Central memory CD8-positive, alpha-beta T cell (primary cell): ENCODE measurements around the gene PNPLA2.

Experiments
- ATAC-seq: fragments of 150-1000 bp; cut with Tn5 transposase; replicated peaks from 2 replicates; pipeline ENCODE4 v1.10.0; 2022; ENCODE audit warnings: mild to moderate bottlenecking, moderate FRiP score, moderate number of reproducible peaks; ENCODE audit not compliant: poor library complexity, severe bottlenecking; ENCODE audit errors: extremely low read depth
- DNase-seq, 2 donors: peaks; one replicate each; pipeline ENCODE4 v3.0.0; 2021; ENCODE audit warnings: low spot score in 2 of 2
- H3K27ac Mint-ChIP-seq: one replicate; pipeline ENCODE4 v1.8.0; 2022; ENCODE audit warnings: low read depth, mild to moderate bottlenecking, moderate library complexity, mixed read lengths
- H3K27me3 Mint-ChIP-seq: one replicate; pipeline ENCODE4 v1.8.0; 2022; ENCODE audit warnings: mixed read lengths
- H3K36me3 Mint-ChIP-seq: one replicate; pipeline ENCODE4 v1.8.0; 2022; ENCODE audit warnings: mild to moderate bottlenecking, moderate library complexity, mixed read lengths; ENCODE audit not compliant: insufficient read depth
- H3K4me1 Mint-ChIP-seq: one replicate; pipeline ENCODE4 v1.8.0; 2022; ENCODE audit warnings: mixed read lengths
- H3K4me3 Mint-ChIP-seq: one replicate; pipeline ENCODE4 v1.8.0; 2022; ENCODE audit warnings: mild to moderate bottlenecking, moderate library complexity, mixed read lengths
- H3K9me3 Mint-ChIP-seq: one replicate; pipeline ENCODE4 v1.8.0; 2022; ENCODE audit warnings: mixed read lengths

Gene PNPLA2, protein sequence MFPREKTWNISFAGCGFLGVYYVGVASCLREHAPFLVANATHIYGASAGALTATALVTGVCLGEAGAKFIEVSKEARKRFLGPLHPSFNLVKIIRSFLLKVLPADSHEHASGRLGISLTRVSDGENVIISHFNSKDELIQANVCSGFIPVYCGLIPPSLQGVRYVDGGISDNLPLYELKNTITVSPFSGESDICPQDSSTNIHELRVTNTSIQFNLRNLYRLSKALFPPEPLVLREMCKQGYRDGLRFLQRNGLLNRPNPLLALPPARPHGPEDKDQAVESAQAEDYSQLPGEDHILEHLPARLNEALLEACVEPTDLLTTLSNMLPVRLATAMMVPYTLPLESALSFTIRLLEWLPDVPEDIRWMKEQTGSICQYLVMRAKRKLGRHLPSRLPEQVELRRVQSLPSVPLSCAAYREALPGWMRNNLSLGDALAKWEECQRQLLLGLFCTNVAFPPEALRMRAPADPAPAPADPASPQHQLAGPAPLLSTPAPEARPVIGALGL

DNA sequence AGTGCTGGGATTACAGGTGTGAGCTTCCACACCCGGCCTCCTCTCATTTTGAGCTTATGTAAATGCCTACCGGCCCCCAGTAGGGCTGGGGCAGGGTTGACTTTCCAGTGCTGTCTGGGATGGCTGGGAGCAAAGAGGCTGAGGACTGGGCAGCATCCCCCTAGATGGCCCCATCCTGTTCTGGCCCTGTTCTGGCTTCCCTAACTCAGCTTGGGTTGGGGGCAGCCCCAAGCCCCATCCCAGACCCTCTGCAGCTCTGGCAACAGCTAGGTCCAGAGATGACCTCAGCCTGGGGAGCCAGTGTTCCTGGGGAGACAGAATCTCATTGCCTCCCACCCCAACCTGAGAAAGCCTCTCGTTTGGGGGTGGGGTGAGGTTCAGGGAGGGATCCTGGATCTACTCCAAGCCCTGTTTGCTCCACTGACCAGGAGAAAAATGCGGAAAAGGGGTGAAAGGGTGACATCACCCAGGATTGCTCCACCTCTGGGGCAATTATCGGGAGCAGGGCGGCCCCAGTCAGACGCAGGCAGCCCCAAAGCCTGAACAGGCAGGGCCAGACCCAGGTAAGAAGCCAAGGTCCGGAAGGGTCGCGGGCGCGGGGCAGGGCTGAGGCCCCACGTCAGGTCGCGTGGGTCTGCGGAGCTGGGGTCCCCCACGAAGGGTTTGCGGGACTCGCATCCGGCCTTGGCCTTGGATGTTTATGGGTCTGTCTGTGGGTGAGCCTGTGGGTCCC, at the start of gene PNPLA2:
PNPLA2 (plus strand) TSS at position 519 of the 733 bp plus-strand sequence. CDS start 805 bp downstream, outside the sequence.
- Mint-ChIP-seq H3K27ac (peak within 1 kb of the TSS; percentile 72), H3K4me3 (peak within 1 kb of the TSS; percentile 80), H3K36me3 (peaks cover 23% of the 10 kb centered on the region), H3K27me3 (no peaks in the 10 kb centered on the region), H3K9me3 (no peaks in the 10 kb centered on the region), H3K4me1 (peaks cover 23% of the 10 kb centered on the region)
- DNase-seq (no peak), ATAC-seq (no peak)

GRCh38 chr11:769887-770641, 48.6 kb upstream of the PNPLA2 start:
- no peak for ATAC-seq
- no peak overlapping the region for H3K27ac Mint-ChIP-seq
- DNase-seq: no peak
- H3K36me3 Mint-ChIP-seq: peaks cover 8% of the 10 kb centered on the region
- H3K9me3 Mint-ChIP-seq: no peaks in the 10 kb centered on the region
- H3K4me3 Mint-ChIP-seq: no peak overlapping the region
- peaks cover 6% of the 10 kb centered on the region for H3K4me1 Mint-ChIP-seq
- no peaks in the 10 kb centered on the region for H3K27me3 Mint-ChIP-seq

GRCh38 chr11:770642-771616, 47.8 kb upstream of the PNPLA2 start:
- DNase-seq (no peak), ATAC-seq (no peak)
- Mint-ChIP-seq H3K27me3 (no peaks in the 10 kb centered on the region), H3K4me3 (no peak overlapping the region), H3K4me1 (peaks cover 13% of the 10 kb centered on the region), H3K36me3 (peaks cover 8% of the 10 kb centered on the region), H3K9me3 (no peaks in the 10 kb centered on the region), H3K27ac (no peak overlapping the region)

- DNase-seq (no peak), ATAC-seq (no peak)
- peaks cover 19% of the 10 kb centered on the region for H3K4me1 Mint-ChIP-seq
- no peak overlapping the region for H3K27ac Mint-ChIP-seq
- H3K9me3 Mint-ChIP-seq: no peaks in the 10 kb centered on the region
- no peak overlapping the region for H3K4me3 Mint-ChIP-seq
- H3K27me3 Mint-ChIP-seq: no peaks in the 10 kb centered on the region
- peaks cover 8% of the 10 kb centered on the region for H3K36me3 Mint-ChIP-seq
These were observed 47.0 kb upstream of the PNPLA2 start for GRCh38 chr11:771617-772204.

GRCh38 chr11:772429-773390, 46.0 kb upstream of the PNPLA2 start:
- Mint-ChIP-seq H3K4me1 (peaks cover 19% of the 10 kb centered on the region), H3K27me3 (no peaks in the 10 kb centered on the region), H3K27ac (no peak overlapping the region), H3K4me3 (no peak overlapping the region), H3K9me3 (no peaks in the 10 kb centered on the region), H3K36me3 (peaks cover 6% of the 10 kb centered on the region)
- ATAC-seq (no peak), DNase-seq (no peak)

GRCh38 chr11:773425-773824, 45.3 kb upstream of the PNPLA2 start:
- no peak for DNase-seq
- H3K9me3 Mint-ChIP-seq: no peaks in the 10 kb centered on the region
- no peak for ATAC-seq
- H3K4me1 Mint-ChIP-seq: peaks cover 19% of the 10 kb centered on the region
- no peak overlapping the region for H3K27ac Mint-ChIP-seq
- peaks cover 5% of the 10 kb centered on the region for H3K36me3 Mint-ChIP-seq
- no peak overlapping the region for H3K4me3 Mint-ChIP-seq
- H3K27me3 Mint-ChIP-seq: no peaks in the 10 kb centered on the region

- H3K4me1 Mint-ChIP-seq: peaks cover 19% of the 10 kb centered on the region
- no peak overlapping the region for H3K27ac Mint-ChIP-seq
- no peak for ATAC-seq
- H3K27me3 Mint-ChIP-seq: no peaks in the 10 kb centered on the region
- H3K4me3 Mint-ChIP-seq: no peak overlapping the region
- no peak for DNase-seq
- no peaks in the 10 kb centered on the region for H3K9me3 Mint-ChIP-seq
- H3K36me3 Mint-ChIP-seq: peaks cover 5% of the 10 kb centered on the region
These were observed 44.9 kb upstream of the PNPLA2 start for GRCh38 chr11:773830-774229.

GRCh38 chr11:774873-775592, 43.7 kb upstream of the PNPLA2 start:
- Mint-ChIP-seq H3K4me1 (peaks cover 19% of the 10 kb centered on the region), H3K27ac (no peak overlapping the region), H3K27me3 (no peaks in the 10 kb centered on the region), H3K9me3 (no peaks in the 10 kb centered on the region), H3K36me3 (peaks cover 5% of the 10 kb centered on the region), H3K4me3 (peak overlapping the region; percentile 76)
- ATAC-seq: no peak
- no peak for DNase-seq

DNA sequence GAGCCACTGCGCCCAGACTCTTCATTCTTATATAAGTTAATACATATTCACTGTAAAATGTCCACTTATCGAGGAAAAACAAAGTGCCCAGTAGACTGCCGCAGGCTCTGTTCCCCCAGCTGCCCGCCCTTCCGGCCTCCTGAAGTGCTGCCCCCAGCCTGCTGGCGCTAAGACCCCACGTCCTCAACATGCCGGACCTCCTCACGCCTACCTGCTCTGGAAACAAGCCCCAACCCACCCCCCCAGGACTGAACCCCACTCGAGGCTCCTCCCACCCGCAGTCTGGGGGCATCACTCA, 42.5 kb upstream of the PNPLA2 start:
- H3K4me3 Mint-ChIP-seq: peak overlapping the region; percentile 76
- H3K27ac Mint-ChIP-seq: peak overlapping the region; percentile 71
- no peaks in the 10 kb centered on the region for H3K9me3 Mint-ChIP-seq
- ATAC-seq (no peak), DNase-seq (no peak)
- peaks cover 4% of the 10 kb centered on the region for H3K36me3 Mint-ChIP-seq
- no peaks in the 10 kb centered on the region for H3K27me3 Mint-ChIP-seq
- H3K4me1 Mint-ChIP-seq: peaks cover 19% of the 10 kb centered on the region

DNA sequence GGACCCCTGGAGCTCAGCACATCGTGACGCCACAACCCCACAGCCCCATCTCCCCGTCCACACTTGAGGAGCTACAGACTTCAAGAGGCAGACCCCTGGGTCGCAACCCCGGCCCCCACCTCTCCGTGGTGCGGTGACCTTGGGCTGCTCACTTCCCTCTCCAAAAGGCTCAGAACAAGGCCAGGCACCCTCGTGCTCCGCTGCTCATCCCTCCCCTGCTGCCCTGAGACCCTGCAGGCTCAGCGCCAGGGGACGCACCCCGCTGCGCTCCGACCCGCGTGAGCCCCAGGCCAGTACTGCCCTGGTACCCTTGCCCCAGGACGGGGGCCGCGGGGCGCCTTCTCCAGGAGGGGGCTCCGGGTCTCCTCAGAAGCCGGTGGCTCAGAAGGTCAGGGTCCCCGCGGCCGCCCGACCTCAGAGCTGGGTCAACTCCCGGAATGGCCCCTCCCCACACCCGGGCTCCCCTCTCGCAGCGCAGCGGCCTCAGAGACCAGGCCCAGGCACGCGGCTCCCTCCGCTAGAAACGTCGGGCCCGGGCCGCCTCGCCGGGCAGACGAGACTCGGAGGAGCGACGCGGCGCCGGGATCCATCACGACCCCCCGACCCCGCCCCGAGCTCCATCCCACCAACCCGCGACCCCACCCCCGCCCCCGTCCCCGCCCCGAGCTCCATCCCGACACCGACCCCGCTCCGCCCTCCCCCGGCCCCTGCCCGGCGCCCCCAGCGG, 42.0 kb upstream of the PNPLA2 start:
- Mint-ChIP-seq H3K27ac (peak overlapping the region; percentile 71), H3K4me1 (peaks cover 19% of the 10 kb centered on the region), H3K27me3 (no peaks in the 10 kb centered on the region), H3K36me3 (peaks cover 4% of the 10 kb centered on the region), H3K4me3 (peak overlapping the region; percentile 76), H3K9me3 (no peaks in the 10 kb centered on the region)
- DNase-seq (no peak), ATAC-seq (peak; percentile 25)
